GM12801 (cell line): ENCODE measurements around the gene OR51T1.

ENCODE experiments used
- TF ChIP-seq, protein P1 (sequence below): IDR thresholded peaks from one replicate; pipeline ENCODE4 v1.5.1; 2011; ENCODE audit warnings: control low read depth; ENCODE audit not compliant: insufficient read length; ENCODE audit errors: extremely low read depth

Gene OR51T1, protein sequence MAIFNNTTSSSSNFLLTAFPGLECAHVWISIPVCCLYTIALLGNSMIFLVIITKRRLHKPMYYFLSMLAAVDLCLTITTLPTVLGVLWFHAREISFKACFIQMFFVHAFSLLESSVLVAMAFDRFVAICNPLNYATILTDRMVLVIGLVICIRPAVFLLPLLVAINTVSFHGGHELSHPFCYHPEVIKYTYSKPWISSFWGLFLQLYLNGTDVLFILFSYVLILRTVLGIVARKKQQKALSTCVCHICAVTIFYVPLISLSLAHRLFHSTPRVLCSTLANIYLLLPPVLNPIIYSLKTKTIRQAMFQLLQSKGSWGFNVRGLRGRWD

DNA sequence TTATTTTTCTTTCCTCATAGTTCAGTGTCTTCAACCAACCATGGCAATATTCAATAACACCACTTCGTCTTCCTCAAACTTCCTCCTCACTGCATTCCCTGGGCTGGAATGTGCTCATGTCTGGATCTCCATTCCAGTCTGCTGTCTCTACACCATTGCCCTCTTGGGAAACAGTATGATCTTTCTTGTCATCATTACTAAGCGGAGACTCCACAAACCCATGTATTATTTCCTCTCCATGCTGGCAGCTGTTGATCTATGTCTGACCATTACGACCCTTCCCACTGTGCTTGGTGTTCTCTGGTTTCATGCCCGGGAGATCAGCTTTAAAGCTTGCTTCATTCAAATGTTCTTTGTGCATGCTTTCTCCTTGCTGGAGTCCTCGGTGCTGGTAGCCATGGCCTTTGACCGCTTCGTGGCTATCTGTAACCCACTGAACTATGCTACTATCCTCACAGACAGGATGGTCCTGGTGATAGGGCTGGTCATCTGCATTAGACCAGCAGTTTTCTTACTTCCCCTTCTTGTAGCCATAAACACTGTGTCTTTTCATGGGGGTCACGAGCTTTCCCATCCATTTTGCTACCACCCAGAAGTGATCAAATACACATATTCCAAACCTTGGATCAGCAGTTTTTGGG, at the start of gene OR51T1:
OR51T1 (plus strand) TSS at position 41 of the 641 bp plus-strand sequence; CDS start at position 41, 0 bp downstream.
- TF ChIP-seq, protein P1, sequence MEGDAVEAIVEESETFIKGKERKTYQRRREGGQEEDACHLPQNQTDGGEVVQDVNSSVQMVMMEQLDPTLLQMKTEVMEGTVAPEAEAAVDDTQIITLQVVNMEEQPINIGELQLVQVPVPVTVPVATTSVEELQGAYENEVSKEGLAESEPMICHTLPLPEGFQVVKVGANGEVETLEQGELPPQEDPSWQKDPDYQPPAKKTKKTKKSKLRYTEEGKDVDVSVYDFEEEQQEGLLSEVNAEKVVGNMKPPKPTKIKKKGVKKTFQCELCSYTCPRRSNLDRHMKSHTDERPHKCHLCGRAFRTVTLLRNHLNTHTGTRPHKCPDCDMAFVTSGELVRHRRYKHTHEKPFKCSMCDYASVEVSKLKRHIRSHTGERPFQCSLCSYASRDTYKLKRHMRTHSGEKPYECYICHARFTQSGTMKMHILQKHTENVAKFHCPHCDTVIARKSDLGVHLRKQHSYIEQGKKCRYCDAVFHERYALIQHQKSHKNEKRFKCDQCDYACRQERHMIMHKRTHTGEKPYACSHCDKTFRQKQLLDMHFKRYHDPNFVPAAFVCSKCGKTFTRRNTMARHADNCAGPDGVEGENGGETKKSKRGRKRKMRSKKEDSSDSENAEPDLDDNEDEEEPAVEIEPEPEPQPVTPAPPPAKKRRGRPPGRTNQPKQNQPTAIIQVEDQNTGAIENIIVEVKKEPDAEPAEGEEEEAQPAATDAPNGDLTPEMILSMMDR: no peak

DNA sequence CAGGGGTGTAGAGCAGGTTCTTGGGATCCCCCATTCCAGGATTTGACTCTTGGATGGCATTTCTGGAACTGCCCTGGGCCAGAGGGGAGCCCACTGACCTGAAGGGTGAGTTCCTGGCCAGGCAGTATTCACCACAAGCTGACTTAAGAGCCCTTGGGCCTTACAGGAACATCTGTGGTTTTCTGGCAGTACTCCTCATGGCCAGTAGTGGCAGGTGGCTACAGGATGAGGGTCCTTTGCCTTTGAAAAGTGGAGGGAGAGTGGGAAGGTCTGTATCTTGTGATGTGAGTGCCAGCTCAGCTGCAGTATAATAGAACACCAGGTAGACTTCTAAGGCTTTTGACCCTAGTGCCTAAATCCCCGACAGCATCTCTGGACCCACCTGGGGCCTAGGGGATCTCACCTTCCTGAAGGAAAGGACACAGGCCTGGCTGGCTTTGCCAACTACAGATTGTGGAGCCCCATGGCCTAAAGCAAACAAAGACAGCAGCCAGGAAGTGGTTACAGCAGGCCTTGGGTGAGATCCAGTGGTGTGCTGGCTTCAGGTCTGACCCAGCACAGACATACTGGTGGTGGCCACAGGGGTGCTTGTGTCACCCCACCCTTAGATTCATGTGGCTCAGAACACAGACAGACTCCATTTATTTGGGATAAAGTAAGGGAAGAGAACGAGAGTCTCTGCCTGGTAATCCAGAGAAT, 41.7 kb upstream of the OR51T1 start:
- TF ChIP-seq, protein P1: no peak

DNA sequence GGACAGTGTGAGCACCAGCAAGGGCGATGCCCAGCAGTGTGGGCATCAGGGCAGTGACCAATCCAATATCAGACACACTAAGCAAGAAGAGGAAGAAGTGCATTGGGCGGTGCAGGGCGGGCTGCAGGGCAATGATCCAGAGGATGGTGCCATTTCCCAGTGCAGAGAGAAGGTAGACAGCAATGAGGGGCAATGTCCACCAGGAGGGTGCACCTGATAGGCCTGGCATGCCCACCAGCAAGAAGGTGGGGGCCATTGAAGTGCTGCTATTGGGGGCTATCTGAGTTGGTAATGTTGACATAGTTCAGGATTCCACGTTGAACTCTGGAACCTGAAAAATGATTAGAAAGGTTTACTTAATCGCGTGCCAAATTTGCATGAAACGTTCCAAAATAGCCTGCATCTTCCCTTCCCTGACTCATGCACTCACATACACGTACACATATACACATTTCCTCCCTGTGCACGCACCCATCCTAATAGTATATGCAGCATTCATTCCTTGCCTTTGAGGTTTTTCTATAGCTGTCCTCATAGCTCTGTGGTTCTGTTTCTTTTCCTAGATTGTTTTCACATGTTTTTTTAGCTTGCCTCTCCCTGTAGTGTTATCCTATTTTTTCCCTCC, 32.7 kb upstream of the OR51T1 start, which contains the start of gene OR51S1:
OR51S1 (minus strand) TSS at position 301 of the 625 bp plus-strand sequence; CDS start at position 301, 0 bp downstream.
- TF ChIP-seq, protein P1: no peak

DNA sequence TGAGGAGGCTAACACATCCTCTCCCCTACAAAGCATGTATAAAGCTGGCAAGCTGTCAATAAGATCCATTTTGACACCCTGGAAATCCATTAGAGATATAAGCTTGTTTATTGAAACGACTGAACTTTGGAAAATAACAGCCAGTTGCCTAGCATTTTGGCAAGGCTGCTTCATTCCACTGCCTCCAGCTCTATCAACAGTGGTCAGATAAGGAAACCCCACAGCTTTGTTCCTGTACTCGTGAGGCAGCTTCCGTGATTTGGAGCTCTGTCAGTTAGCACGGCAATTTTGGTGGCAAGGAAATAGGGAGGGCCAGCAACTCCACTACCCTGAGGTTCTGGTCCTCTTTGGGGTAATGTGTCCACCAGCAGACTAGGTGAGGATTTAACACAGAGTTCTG, 30.7 kb upstream of the OR51T1 start:
- TF ChIP-seq, protein P1: no peak

DNA sequence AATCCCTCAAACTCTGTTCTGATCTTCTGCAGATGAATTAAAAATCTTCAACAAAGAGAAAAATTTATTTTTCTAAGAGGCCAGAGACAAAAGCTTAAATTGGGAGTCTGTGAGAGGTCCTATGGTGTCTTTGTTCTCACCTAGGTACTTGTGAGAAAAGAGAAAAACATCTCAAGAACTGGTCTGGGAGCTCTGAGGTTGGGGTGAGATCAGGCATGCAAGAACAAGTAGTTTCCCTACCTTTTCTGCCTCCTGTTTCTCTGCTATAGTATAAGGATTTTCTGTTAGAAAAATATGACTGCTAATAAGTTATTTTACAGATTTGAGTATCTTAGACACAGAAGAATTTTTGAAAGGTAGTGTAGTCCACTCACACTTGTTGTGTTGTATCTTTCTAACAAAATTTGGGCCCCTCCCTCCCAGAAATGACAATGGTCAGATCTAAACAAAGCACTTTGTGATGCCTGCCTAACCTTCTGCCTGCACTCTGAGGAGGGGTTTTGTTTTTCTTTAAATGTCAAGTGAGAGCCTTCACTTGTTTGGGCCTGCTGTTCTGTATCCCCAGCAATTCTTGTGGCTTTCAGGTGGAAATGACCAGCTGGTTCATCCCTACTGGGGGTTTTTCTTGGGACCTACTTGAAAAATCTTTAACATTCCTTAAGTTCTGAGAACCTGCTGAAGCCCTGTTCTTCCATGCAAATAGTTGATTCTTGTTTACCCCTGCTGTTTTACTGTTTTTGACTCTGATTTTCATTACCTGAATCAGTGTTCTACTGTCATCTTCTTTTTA, 19.1 kb upstream of the OR51T1 start:
- TF ChIP-seq, protein P1: no peak

DNA sequence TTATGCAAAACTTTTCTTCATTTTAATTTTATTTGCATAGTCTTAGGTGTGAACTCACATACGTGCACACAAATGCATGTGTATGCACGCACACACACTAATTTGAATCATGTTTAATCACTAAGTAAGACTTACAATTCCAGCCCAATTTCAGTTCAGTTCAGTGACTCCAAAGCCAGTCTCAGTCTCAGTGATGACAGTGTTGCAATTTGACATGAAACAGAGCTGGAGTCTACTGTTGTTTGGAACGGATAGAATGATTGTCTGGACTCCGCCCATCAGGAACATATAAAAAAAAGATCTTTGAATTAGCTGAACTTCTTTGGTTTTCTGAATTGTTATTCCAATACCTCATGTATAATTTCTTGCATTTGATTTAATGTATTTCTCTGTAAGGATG, 17.8 kb upstream of the OR51T1 start:
- TF ChIP-seq, protein P1: no peak
